Coronary artery (tissue), 2 donors: ENCODE data around the gene BAK1.

ENCODE experiments used
- DNase-seq: peaks from one replicate; pipeline ENCODE4 v3.0.0-alpha.2; 2017; ENCODE audit warnings: low spot score
- H3K27ac ChIP-seq, 2 donors: fragments of 200-600 bp; sonication (generic); one replicate each; pipeline ENCODE4 v1.5.1; 2016 to 2019
- H3K4me3 ChIP-seq: fragments of 200-600 bp; sonication (generic); 2 replicates; pipeline ENCODE4 v1.5.1; 2016; ENCODE audit warnings: mild to moderate bottlenecking, moderate library complexity
- TF ChIP-seq, protein P1 (sequence below): fragments of 200-600 bp; sonication (generic); IDR thresholded peaks from one replicate; pipeline ENCODE4 v1.5.1; 2019; ENCODE audit warnings: antibody characterized with exemption

Gene BAK1

GRCh38 chr6:33621711-33622388, 41.8 kb upstream of the BAK1 start:
- Histone ChIP-seq H3K4me3 (peak overlapping the region; percentile 86), H3K27ac (peak overlapping the region; percentile 38 to 89)
- no peak for DNase-seq
- TF ChIP-seq, protein P1, sequence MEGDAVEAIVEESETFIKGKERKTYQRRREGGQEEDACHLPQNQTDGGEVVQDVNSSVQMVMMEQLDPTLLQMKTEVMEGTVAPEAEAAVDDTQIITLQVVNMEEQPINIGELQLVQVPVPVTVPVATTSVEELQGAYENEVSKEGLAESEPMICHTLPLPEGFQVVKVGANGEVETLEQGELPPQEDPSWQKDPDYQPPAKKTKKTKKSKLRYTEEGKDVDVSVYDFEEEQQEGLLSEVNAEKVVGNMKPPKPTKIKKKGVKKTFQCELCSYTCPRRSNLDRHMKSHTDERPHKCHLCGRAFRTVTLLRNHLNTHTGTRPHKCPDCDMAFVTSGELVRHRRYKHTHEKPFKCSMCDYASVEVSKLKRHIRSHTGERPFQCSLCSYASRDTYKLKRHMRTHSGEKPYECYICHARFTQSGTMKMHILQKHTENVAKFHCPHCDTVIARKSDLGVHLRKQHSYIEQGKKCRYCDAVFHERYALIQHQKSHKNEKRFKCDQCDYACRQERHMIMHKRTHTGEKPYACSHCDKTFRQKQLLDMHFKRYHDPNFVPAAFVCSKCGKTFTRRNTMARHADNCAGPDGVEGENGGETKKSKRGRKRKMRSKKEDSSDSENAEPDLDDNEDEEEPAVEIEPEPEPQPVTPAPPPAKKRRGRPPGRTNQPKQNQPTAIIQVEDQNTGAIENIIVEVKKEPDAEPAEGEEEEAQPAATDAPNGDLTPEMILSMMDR = no peak

DNA sequence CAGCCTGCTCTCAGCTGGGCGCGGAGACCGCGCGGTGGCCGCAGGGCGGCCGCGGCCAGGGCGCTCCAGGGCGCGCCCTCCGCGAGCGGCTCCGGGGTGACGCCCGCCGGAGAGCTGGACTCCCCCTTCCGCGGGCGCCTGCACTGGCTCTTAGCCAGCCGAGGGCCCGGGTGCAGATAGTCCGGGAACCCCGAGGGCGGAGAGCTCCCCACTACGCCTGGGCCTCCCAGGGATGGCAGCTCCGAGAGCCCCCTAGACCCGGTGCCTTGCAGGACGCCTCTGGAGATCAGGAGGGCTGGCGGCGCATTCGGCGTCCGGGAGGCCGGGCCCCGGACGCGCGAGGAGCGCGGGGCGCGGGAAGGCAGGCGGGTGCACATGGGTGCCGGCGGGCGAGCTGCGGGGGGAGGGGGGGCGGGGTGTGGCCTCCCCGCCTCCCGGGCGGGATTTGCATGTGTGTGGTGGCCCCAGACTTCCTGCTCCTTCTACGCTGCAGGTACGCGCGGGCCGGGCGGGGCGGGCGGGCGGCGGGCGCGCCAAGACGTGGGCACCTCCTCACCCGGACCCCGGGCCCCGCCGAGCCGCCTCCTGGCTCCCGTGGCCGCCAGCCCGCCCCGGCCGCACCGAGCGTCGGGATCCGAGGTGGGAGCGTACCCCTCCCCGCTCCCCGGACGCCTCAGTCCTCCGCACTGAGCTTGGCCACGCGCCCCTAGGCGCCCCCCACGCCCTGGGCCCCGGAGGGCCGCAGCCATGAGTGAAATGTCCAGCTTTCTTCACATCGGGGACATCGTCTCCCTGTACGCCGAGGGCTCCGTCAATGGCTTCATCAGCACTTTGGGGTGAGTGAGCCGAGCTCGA, 41.0 kb upstream of the BAK1 start, which contains the start of gene ITPR3:
Gene ITPR3 (plus strand): TSS at position 467 of the 855 bp plus-strand sequence. CDS start 281 bp downstream, at position 748.
- Histone ChIP-seq H3K4me3 (peak within 1 kb of the TSS; percentile 86), H3K27ac (peak within 1 kb of the TSS; percentile 38 to 89)
- TF ChIP-seq, protein P1 = no peak
- no peak for DNase-seq

- Histone ChIP-seq H3K4me3 (peak overlapping the region; percentile 86), H3K27ac (peak overlapping the region; percentile 4 to 89)
- TF ChIP-seq, protein P1 = no peak
- DNase-seq = no peak
Measured at GRCh38 chr6:33620158-33620855, 40.2 kb upstream of the BAK1 start.

DNA sequence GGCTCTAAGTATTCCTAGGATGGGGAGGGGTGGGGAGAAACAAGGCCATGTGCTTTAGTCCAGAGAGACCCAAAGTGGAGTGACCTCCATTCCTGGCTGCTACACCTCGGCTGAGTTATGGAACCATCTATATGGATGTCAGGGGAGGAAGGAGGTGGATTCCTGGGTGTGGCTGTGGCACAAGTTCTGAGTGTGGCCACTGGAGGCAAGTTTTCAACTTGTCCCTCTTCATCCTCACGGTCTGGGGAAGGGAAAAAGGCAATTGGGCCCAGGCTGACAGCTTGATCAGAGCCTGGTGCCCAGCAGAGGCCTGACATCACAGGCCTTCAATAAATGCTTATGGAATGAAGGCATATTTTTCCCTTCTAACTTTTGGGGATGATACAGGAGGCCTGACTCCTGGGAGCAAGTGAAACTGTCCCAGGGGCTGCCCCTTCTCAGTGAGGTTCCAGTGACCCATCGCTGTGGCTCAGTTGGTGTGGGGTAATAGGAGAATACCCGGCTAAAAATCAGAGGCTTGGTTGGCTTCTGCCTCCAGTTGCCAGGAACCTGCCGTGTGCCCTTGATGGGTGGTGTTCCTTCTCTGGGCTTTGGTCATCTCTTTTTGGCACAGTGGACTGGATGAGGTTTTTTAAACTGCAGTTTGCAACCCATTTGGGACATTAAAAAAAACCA, 39.2 kb upstream of the BAK1 start:
- no peak overlapping the region for H3K4me3 ChIP-seq
- no peak for DNase-seq
- TF ChIP-seq, protein P1 = no peak
- peak overlapping the region; percentile 4 to 81 for H3K27ac ChIP-seq

GRCh38 chr6:33616913-33617312, 36.8 kb upstream of the BAK1 start:
- no peak for DNase-seq
- H3K27ac ChIP-seq = no peak overlapping the region
- TF ChIP-seq, protein P1 = no peak
- no peak overlapping the region for H3K4me3 ChIP-seq

GRCh38 chr6:33616113-33616512, 36.0 kb upstream of the BAK1 start:
- TF ChIP-seq, protein P1 = no peak
- H3K27ac ChIP-seq = no peak overlapping the region
- H3K4me3 ChIP-seq = no peak overlapping the region
- no peak for DNase-seq
